PC-3 (cell line): Measurements from ENCODE around the gene ADIRF. TPM values are rescaled to one million over a fixed set of nuclear protein-coding genes. Genes with fewer than 3 reads are reported as not detected.

ENCODE experiments used
- ATAC-seq: fragments of 200-7000 bp; cut with Tn5 transposase; 2 replicates; pipeline ENCODE4 v1.9.1; 2020; ENCODE audit warnings: mild to moderate bottlenecking, moderate library complexity
- BruUV-seq: library from RNA; stranded (reverse); fragments of 400-500 nt; replicated peaks from 2 replicates; lab custom pipeline; 2021; lab: Mats Ljungman, UMichigan
- CTCF ChIA-PET: fragments of 300-600 bp; sonication (Branson Sonifier 250); formaldehyde crosslinking; loops from one replicate; lab custom pipeline; 2022; ENCODE audit warnings: antibody characterized with exemption; lab: Charles Lee
- POLR2A ChIA-PET: fragments of 300-600 bp; sonication (Branson Sonifier 250); formaldehyde crosslinking; loops from one replicate; lab custom pipeline; 2022; ENCODE audit warnings: antibody characterized with exemption; ENCODE audit not compliant: unreplicated experiment; lab: Charles Lee
- DNase-seq: peaks from one replicate; pipeline ENCODE4 v3.0.0-alpha.2; 2015
- H2AFZ ChIP-seq: fragments of 300-600 bp; sonication (generic); 2 replicates; pipeline ENCODE4 v1.6.0; 2016; ENCODE audit warnings: antibody characterized with exemption, low read length
- H3F3A ChIP-seq: fragments of 300-600 bp; sonication (generic); one replicate; pipeline ENCODE4 v1.6.0; 2017; ENCODE audit warnings: antibody characterized with exemption, low read length, control low read depth, mild to moderate bottlenecking; ENCODE audit not compliant: unreplicated experiment
- H3K27ac ChIP-seq: fragments of 300-600 bp; sonication (generic); 2 replicates; pipeline ENCODE4 v1.5.1; 2016; ENCODE audit warnings: mild to moderate bottlenecking, low read length
- H3K27me3 ChIP-seq: fragments of 300-600 bp; sonication (generic); 2 replicates; pipeline ENCODE4 v1.6.1; 2016; ENCODE audit warnings: low read length, mixed read lengths
- H3K36me3 ChIP-seq: fragments of 300-600 bp; sonication (generic); 2 replicates; pipeline ENCODE4 v1.6.1; 2016; ENCODE audit warnings: low read depth, mixed run types, low read length, mixed read lengths
- H3K4me1 ChIP-seq: fragments of 300-600 bp; sonication (generic); 2 replicates; pipeline ENCODE4 v1.5.1; 2016; ENCODE audit warnings: low read length; ENCODE audit not compliant: insufficient read depth
- H3K4me2 ChIP-seq: fragments of 300-600 bp; sonication (generic); 2 replicates; pipeline ENCODE4 v1.6.0; 2016; ENCODE audit warnings: low read length
- H3K4me3 ChIP-seq: fragments of 300-600 bp; sonication (generic); 2 replicates; pipeline ENCODE4 v1.5.1; 2016; ENCODE audit warnings: mild to moderate bottlenecking, low read length, mixed read lengths
- H3K79me2 ChIP-seq: fragments of 300-600 bp; sonication (generic); 2 replicates; pipeline ENCODE4 v1.6.1; 2017; ENCODE audit warnings: low read length, mixed read lengths
- H3K9ac ChIP-seq: fragments of 300-600 bp; sonication (generic); 2 replicates; pipeline ENCODE4 v1.6.0; 2016; ENCODE audit warnings: mild to moderate bottlenecking, low read length
- H3K9me2 ChIP-seq: fragments of 300-600 bp; sonication (generic); replicated peaks from 2 replicates; pipeline ENCODE4 v1.6.1; 2016; ENCODE audit warnings: mixed run types, low read length, mixed read lengths
- H3K9me3 ChIP-seq: fragments of 300-600 bp; sonication (generic); 2 replicates; pipeline ENCODE4 v1.6.1; 2016; ENCODE audit warnings: low read length, mixed read lengths
- H4K20me1 ChIP-seq: fragments of 300-600 bp; sonication (generic); 2 replicates; pipeline ENCODE4 v1.6.1; 2016; ENCODE audit warnings: low read length, mixed read lengths
- CTCF ChIP-seq: fragments of 300-600 bp; sonication (generic); conservative IDR thresholded peaks from 2 replicates; pipeline ENCODE4 v1.5.1; 2017; ENCODE audit warnings: antibody characterized with exemption, low read depth, mild to moderate bottlenecking, low read length
- EZH2 ChIP-seq: fragments of 300-600 bp; sonication (generic); IDR thresholded peaks from one replicate; pipeline ENCODE4 v1.6.1; 2017; ENCODE audit warnings: antibody characterized with exemption, mild to moderate bottlenecking, low read length; ENCODE audit not compliant: unreplicated experiment
- EZH2phosphoT487 ChIP-seq: fragments of 300-600 bp; sonication (generic); IDR thresholded peaks from 2 replicates; pipeline ENCODE4 v1.6.1; 2018; ENCODE audit warnings: mild to moderate bottlenecking, antibody characterized with exemption, low read length, borderline replicate concordance
- intact Hi-C: fragments of 100-400 bp; cut with micrococcal nuclease; formaldehyde crosslinking; loops from 2 replicates; pipeline ENCODE4 v1.9.0; 2023
- total RNA-seq: library from RNA; depleted of rRNA; stranded (reverse); fragments of >200 nt; gene quantifications from 2 replicates; pipeline ENCODE4 v1.2.3, GENCODE V29; 2014

Gene ADIRF
- total RNA-seq, 1 experiment from 2014 or later, result 259 TPM

- H3K9ac ChIP-seq, result no peak overlapping the region
- intact Hi-C loops, result no loop called here
- H2AFZ ChIP-seq, result no peak overlapping the region
- peak overlapping the region; percentile 94 for H3K27ac ChIP-seq
- peak overlapping the region; percentile 90 for H3K4me2 ChIP-seq
- DNase-seq (no peak), ATAC-seq (no peak)
- H3K27me3 ChIP-seq, result no peaks in the 10 kb centered on the region
- H3K36me3 ChIP-seq, result no peaks in the 10 kb centered on the region
- ChIA-PET POLR2A (no interaction called here), CTCF (no interaction called here)
- TF ChIP-seq EZH2phosphoT487, result no peak
- TF ChIP-seq EZH2, result no peak
- no peak for TF ChIP-seq CTCF
- no peaks in the 10 kb centered on the region for H3K9me2 ChIP-seq
- H4K20me1 ChIP-seq, result peaks cover 5% of the 10 kb centered on the region; the same call in 1 of the 2 replicates
- peaks cover 30% of the 10 kb centered on the region for H3K79me2 ChIP-seq
- peaks cover 52% of the 10 kb centered on the region for H3K4me1 ChIP-seq
- BruUV-seq, result no TSS peak
- H3K9me3 ChIP-seq, result no peaks in the 10 kb centered on the region
- no peaks in the 10 kb centered on the region for H3F3A ChIP-seq
- no peak overlapping the region for H3K4me3 ChIP-seq
Observed at GRCh38 chr10:86972613-86973380, 4.5 kb downstream of the ADIRF start.

GRCh38 chr10:86974484-86974883, 6.2 kb downstream of the ADIRF start:
- intact Hi-C loops, result no loop called here
- H2AFZ ChIP-seq, result no peak overlapping the region
- DNase-seq (peak; percentile 54), ATAC-seq (no peak)
- no peaks in the 10 kb centered on the region for H3K9me3 ChIP-seq
- H3K4me1 ChIP-seq, result peaks cover 54% of the 10 kb centered on the region
- H3K36me3 ChIP-seq, result no peaks in the 10 kb centered on the region
- no peaks in the 10 kb centered on the region for H3F3A ChIP-seq
- peak overlapping the region; percentile 60 for H3K4me2 ChIP-seq
- H3K27ac ChIP-seq, result no peak overlapping the region
- H3K9me2 ChIP-seq, result no peaks in the 10 kb centered on the region
- H3K79me2 ChIP-seq, result peaks cover 13% of the 10 kb centered on the region
- POLR2A ChIA-PET, result interaction anchor here (0.6 kb wide), 1 partner anchor 279 kb away, joined by 7 read pairs; no protein-coding TSS in a partner anchor
- H3K4me3 ChIP-seq, result no peak overlapping the region; the same call in 1 of the 2 replicates
- H3K9ac ChIP-seq, result no peak overlapping the region
- no TSS peak for BruUV-seq
- CTCF ChIA-PET, result no interaction called here
- no peak for TF ChIP-seq EZH2phosphoT487
- TF ChIP-seq CTCF, result no peak
- peaks cover 5% of the 10 kb centered on the region; the same call in 1 of the 2 replicates for H4K20me1 ChIP-seq
- no peaks in the 10 kb centered on the region for H3K27me3 ChIP-seq
